ENCODE data around the gene CCDC88C. TPM values are rescaled to one million over a fixed set of nuclear protein-coding genes. Genes with fewer than 3 reads are reported as not detected.
A peak's percentile ranks its signal among the peaks of the same experiment; 100 is the strongest.
"Not testable (repeated sequence)": the region's sequence is repeated elsewhere in the genome, so short reads cannot be mapped to it uniquely, and the experiment has no call there.

CCDC88C gene
- total RNA-seq, 1 donor from 2014 or later = 39.3 TPM

DNA sequence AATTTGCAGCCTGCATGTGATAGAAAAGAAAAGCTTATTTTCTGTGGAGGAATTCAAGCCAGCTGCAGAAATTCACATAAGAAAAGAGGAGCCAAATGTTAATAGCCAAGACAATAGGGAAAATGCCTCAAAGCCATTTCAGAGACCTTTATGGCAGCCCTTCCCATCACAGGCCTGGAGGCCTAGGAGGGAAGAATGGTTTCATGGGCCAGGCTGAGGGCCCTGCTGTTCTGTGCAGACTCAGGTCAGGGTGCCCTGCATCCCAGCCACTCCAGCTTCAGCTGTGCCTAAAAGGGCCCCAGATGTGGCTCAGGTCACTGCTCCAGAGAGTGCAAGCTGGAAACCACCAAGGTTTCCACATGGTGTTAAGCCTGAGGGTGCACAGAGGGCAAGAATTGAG is 21.2 kb upstream of the CCDC88C start:
- peaks cover 5% of the 10 kb centered on the region for H3K9me3 Mint-ChIP-seq
- no peaks in the 10 kb centered on the region for H3K36me3 Mint-ChIP-seq
- no peaks in the 10 kb centered on the region for H3K4me1 Mint-ChIP-seq (ENCODE audit: unreplicated experiment)
- H3K4me3 Mint-ChIP-seq = no peak overlapping the region
- H3K27me3 Mint-ChIP-seq = peaks cover 3% of the 10 kb centered on the region
- TF ChIP-seq, protein P1, sequence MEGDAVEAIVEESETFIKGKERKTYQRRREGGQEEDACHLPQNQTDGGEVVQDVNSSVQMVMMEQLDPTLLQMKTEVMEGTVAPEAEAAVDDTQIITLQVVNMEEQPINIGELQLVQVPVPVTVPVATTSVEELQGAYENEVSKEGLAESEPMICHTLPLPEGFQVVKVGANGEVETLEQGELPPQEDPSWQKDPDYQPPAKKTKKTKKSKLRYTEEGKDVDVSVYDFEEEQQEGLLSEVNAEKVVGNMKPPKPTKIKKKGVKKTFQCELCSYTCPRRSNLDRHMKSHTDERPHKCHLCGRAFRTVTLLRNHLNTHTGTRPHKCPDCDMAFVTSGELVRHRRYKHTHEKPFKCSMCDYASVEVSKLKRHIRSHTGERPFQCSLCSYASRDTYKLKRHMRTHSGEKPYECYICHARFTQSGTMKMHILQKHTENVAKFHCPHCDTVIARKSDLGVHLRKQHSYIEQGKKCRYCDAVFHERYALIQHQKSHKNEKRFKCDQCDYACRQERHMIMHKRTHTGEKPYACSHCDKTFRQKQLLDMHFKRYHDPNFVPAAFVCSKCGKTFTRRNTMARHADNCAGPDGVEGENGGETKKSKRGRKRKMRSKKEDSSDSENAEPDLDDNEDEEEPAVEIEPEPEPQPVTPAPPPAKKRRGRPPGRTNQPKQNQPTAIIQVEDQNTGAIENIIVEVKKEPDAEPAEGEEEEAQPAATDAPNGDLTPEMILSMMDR (conservative IDR thresholded peaks at IDR 0.05) = no peak
- DNase-seq (ENCODE audit: extremely low spot score, unreplicated experiment) = no peak
- no peak overlapping the region for H3K27ac Mint-ChIP-seq

DNA sequence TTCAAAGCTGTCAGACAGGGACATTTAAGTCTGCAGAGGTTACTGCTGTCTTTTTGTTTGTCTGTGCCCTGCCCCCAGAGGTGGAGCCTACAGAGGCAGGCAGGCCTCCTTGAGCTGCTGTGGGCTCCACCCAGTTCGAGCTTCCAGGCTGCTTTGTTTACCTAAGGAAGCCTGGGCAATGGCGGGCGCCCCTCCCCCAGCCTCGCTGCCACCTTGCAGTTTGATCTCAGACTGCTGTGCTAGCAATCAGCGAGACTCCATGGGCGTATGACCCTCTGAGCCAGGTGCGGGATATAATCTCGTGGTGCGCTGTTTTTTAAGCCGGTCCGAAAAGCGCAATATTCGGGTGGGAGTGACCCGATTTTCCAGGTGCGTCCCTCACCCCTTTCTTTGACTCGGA is 18.6 kb upstream of the CCDC88C start:
- not testable (repeated sequence) for H3K9me3 Mint-ChIP-seq; H3K4me3 Mint-ChIP-seq; DNase-seq (ENCODE audit: extremely low spot score, unreplicated experiment); H3K27ac Mint-ChIP-seq; H3K36me3 Mint-ChIP-seq; H3K4me1 Mint-ChIP-seq (ENCODE audit: unreplicated experiment); H3K27me3 Mint-ChIP-seq

DNA sequence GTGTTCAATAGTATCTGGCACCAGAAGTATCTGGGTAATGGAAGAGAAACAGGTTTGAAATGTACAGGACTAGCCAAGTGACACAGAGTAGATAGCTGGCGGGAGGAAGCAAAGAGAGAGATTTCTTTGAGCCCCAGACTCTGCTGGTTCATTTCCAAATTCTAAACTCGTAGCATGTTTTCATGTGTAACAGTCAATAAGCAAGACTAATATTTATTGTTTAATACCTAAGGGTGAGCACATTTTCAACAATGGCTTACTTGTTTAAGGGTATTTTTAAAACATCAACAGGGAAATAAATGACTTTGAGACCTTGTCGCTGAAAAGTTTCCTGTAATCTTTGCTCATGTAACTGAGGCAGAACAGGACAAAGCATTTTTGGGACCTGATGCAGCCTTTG is 11.8 kb upstream of the CCDC88C start:
- H3K27ac Mint-ChIP-seq = no peak overlapping the region
- no peak overlapping the region for H3K4me3 Mint-ChIP-seq
- no peaks in the 10 kb centered on the region for H3K9me3 Mint-ChIP-seq
- H3K36me3 Mint-ChIP-seq = no peaks in the 10 kb centered on the region
- TF ChIP-seq, protein P1 (conservative IDR thresholded peaks at IDR 0.05) = no peak
- DNase-seq (ENCODE audit: extremely low spot score, unreplicated experiment) = no peak
- no peaks in the 10 kb centered on the region for H3K27me3 Mint-ChIP-seq
- H3K4me1 Mint-ChIP-seq (ENCODE audit: unreplicated experiment) = no peaks in the 10 kb centered on the region

DNA sequence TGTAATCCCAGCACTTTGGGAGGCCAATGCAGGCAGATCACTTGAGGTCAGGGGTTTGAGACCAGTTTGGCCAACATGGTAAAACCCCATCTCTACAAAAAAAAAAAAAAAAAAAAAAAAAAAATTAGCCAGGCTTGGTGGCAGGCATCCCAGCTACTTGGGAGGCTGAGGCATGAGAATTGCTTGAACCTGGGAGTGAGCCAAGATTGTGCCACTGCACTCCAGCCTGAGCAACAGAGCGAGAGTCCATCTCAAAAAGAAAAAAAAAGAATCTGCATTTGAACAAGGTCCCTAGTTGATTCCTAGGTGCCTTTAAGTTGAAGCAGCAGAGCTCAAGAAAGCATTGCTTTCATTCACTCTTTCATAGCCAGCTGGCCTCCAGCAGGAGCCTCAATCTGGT is 11.3 kb upstream of the CCDC88C start:
- H3K4me1 Mint-ChIP-seq (ENCODE audit: unreplicated experiment); H3K9me3 Mint-ChIP-seq; H3K27me3 Mint-ChIP-seq; H3K27ac Mint-ChIP-seq; DNase-seq (ENCODE audit: extremely low spot score, unreplicated experiment); H3K36me3 Mint-ChIP-seq; H3K4me3 Mint-ChIP-seq: not testable (repeated sequence)

DNA sequence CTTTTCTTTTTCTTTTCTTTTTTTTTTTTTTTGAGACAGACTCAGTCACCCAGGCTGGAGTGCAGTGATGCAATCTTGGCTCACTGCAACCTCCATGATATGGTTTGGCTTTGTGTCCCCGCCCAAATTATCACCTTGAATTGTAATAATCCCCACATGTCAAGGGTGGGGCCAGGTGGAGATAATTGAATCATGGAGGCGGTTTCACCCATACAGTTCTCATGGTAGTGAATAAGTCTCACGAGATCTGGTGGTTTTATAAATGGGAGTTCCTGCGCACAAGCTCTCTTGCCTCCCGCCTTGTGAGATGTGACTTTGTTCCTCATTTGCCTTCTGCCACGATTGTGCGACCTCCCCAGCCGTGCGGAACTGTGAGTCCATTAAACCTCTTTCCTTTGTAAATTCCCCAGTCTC is 7.9 kb upstream of the CCDC88C start:
- H3K4me3 Mint-ChIP-seq; H3K4me1 Mint-ChIP-seq (ENCODE audit: unreplicated experiment): not testable (repeated sequence)

DNA sequence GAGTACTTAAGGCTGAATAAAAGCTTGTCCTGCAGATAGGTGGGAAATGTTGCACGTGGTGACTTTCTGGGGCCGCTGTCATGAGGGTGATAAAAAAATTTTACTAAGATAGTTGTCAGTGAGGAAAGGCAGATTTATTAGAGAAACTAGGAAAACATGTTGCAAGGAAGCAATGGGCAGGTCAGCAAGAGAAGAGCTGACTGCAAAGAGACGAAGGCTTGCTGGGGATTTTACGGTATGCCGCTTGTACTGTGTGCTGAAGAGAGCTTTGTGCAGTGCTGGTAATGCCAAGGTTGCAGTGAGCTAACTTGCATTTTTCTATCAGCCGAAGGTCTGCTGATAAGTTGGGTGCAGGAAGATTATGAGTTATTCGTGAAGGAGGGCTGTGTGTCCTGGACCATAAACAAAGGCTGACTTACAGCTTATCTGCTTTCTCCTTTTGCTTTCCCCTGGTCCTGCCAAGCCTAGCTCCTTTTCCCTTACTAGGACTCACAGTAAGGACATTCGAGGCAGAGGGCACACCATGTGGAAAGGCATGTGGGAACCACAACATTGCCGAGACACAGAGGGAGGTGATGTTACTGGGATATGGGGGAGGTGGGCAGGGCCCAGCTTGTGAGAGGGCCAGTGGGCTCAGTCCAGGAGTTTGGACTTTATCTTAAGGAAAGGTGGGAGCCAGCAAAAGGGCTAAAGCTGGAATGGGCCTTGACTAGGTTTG is 7.4 kb upstream of the CCDC88C start:
- no peaks in the 10 kb centered on the region for H3K27me3 Mint-ChIP-seq
- TF ChIP-seq, protein P1 (conservative IDR thresholded peaks at IDR 0.05) = no peak
- no peaks in the 10 kb centered on the region for H3K9me3 Mint-ChIP-seq
- no peak overlapping the region for H3K4me3 Mint-ChIP-seq
- no peaks in the 10 kb centered on the region for H3K4me1 Mint-ChIP-seq (ENCODE audit: unreplicated experiment)
- H3K27ac Mint-ChIP-seq = no peak overlapping the region
- DNase-seq (ENCODE audit: extremely low spot score, unreplicated experiment) = no peak
- H3K36me3 Mint-ChIP-seq = no peaks in the 10 kb centered on the region

More for the DNA sequence above, 7.9 kb upstream of the CCDC88C start:
- H3K36me3 Mint-ChIP-seq; H3K9me3 Mint-ChIP-seq; H3K27me3 Mint-ChIP-seq; DNase-seq (ENCODE audit: extremely low spot score, unreplicated experiment); H3K27ac Mint-ChIP-seq: not testable (repeated sequence)

DNA sequence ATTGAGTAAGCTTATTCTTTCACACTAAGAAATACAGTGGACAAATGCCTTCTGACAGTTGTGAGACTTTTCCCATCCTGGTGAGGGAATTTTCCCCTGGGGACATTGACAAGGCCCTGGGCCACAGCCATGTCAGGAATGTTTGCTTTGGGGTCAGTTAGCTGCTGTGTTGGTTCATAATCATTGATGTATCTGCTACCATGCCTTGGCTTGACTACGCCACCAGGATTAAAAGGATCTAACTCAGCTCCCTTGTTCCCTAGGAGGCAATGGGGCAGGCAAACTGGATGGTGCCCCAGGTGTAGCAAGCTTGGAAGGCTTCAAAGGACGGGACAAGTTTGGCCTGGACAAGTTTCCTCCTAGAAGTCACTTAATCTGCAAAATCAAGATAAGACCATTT is 3.1 kb upstream of the CCDC88C start:
- Mint-ChIP-seq H3K4me1 (ENCODE audit: unreplicated experiment) (peaks cover 19% of the 10 kb centered on the region), H3K9me3 (no peaks in the 10 kb centered on the region), H3K4me3 (no peak overlapping the region), H3K27ac (no peak overlapping the region), H3K36me3 (no peaks in the 10 kb centered on the region), H3K27me3 (peaks cover 17% of the 10 kb centered on the region)
- DNase-seq (ENCODE audit: extremely low spot score, unreplicated experiment) = peak; percentile 31
- TF ChIP-seq, protein P1 (conservative IDR thresholded peaks at IDR 0.05) = no peak

Data from type B pancreatic cell (in vitro differentiated cells).